GM23338 (cell line): ENCODE measurements around the gene PRUNE1. TPM values are rescaled to one million over a fixed set of nuclear protein-coding genes. Genes with fewer than 3 reads are reported as not detected.
A peak's percentile ranks its signal among the peaks of the same experiment; 100 is the strongest.

Source experiments
- ATAC-seq: fragments of 200-7000 bp; cut with Tn5 transposase; 3 replicates; pipeline ENCODE4 v1.9.1; 2020
- DNase-seq: peaks from one replicate; pipeline ENCODE4 v3.0.0-alpha.2; 2015; ENCODE audit warnings: low spot score
- H2AFZ ChIP-seq: fragments of 200-600 bp; sonication (generic); 2 replicates; pipeline ENCODE4 v1.8.0; 2016; ENCODE audit warnings: antibody characterized with exemption, mild to moderate bottlenecking, moderate library complexity
- H3F3A ChIP-seq: fragments of 200-600 bp; sonication (generic); replicated peaks from 2 replicates; pipeline ENCODE4 v1.8.0; 2017; ENCODE audit warnings: antibody characterized with exemption, mixed run types, low read depth
- H3K27ac ChIP-seq: fragments of 200-600 bp; sonication (generic); 2 replicates; pipeline ENCODE4 v1.6.1; 2016; ENCODE audit warnings: low read depth
- H3K27me3 ChIP-seq: fragments of 200-600 bp; sonication (generic); 2 replicates; pipeline ENCODE4 v1.8.0; 2016; ENCODE audit warnings: mild to moderate bottlenecking, mixed run types, moderate library complexity; ENCODE audit not compliant: insufficient read depth
- H3K36me3 ChIP-seq: fragments of 200-600 bp; sonication (generic); 2 replicates; pipeline ENCODE4 v1.8.0; 2016; ENCODE audit warnings: mild to moderate bottlenecking; ENCODE audit not compliant: insufficient read depth
- H3K4me1 ChIP-seq: fragments of 200-600 bp; sonication (generic); 2 replicates; pipeline ENCODE4 v1.8.0; 2016; ENCODE audit warnings: mild to moderate bottlenecking, moderate library complexity; ENCODE audit not compliant: insufficient read depth
- H3K4me2 ChIP-seq: fragments of 200-600 bp; sonication (generic); 2 replicates; pipeline ENCODE4 v1.7.1; 2017; ENCODE audit warnings: mixed run types
- H3K4me3 ChIP-seq: fragments of 200-600 bp; sonication (generic); 2 replicates; pipeline ENCODE4 v1.6.1; 2016; ENCODE audit warnings: mixed run types
- H3K79me2 ChIP-seq: fragments of 200-600 bp; sonication (generic); replicated peaks from 2 replicates; pipeline ENCODE4 v1.8.0; 2017; ENCODE audit warnings: mild to moderate bottlenecking; ENCODE audit not compliant: insufficient read depth
- H3K9me2 ChIP-seq: fragments of 200-600 bp; sonication (generic); 2 replicates; pipeline ENCODE4 v1.8.0; 2017; ENCODE audit not compliant: insufficient read depth
- H4K20me1 ChIP-seq: fragments of 200-600 bp; sonication (generic); replicated peaks from 2 replicates; pipeline ENCODE4 v1.8.0; 2017; ENCODE audit warnings: mild to moderate bottlenecking; ENCODE audit not compliant: insufficient read depth
- H3K27ac Mint-ChIP-seq: 2 replicates; pipeline ENCODE4 v1.8.0; 2020; ENCODE audit warnings: inconsistent platforms, mild to moderate bottlenecking, moderate library complexity, mixed read lengths
- H3K27me3 Mint-ChIP-seq: 3 replicates; pipeline ENCODE4 v1.8.0; 2022; ENCODE audit warnings: low read depth, mild to moderate bottlenecking, moderate library complexity, mixed read lengths, inconsistent platforms; ENCODE audit not compliant: insufficient read depth, poor library complexity
- H3K36me3 Mint-ChIP-seq: 3 replicates; pipeline ENCODE4 v1.8.0; 2021; ENCODE audit warnings: low read depth, mild to moderate bottlenecking, inconsistent platforms, moderate library complexity, mixed read lengths
- H3K4me1 Mint-ChIP-seq: 3 replicates; pipeline ENCODE4 v1.8.0; 2020; ENCODE audit warnings: mild to moderate bottlenecking, inconsistent platforms, mixed read lengths
- H3K4me3 Mint-ChIP-seq: 3 replicates; pipeline ENCODE4 v1.8.0; 2021; ENCODE audit warnings: moderate library complexity, mild to moderate bottlenecking, inconsistent platforms, mixed read lengths
- H3K9me3 Mint-ChIP-seq: 3 replicates; pipeline ENCODE4 v1.8.0; 2020; ENCODE audit warnings: moderate library complexity, mild to moderate bottlenecking, inconsistent platforms, mixed read lengths
- CREB1 ChIP-seq: fragments of 250-450 bp; sonication (Bioruptor Pico); IDR thresholded peaks from 2 replicates; pipeline ENCODE4 v1.5.0; 2020; ENCODE audit warnings: low read depth, mild to moderate bottlenecking, moderate library complexity
- JUNB ChIP-seq: IDR thresholded peaks from one replicate; pipeline ENCODE4 v1.6.1; 2016; ENCODE audit warnings: antibody characterized with exemption; ENCODE audit not compliant: unreplicated experiment
- POLR2AphosphoS5 ChIP-seq: IDR thresholded peaks from 2 replicates; pipeline ENCODE4 v1.6.1; 2016; ENCODE audit warnings: antibody characterized with exemption, low read depth
- STAT1 ChIP-seq: IDR thresholded peaks from one replicate; pipeline ENCODE4 v1.6.1; 2016; ENCODE audit warnings: antibody characterized with exemption; ENCODE audit not compliant: unreplicated experiment
- ZNF331 ChIP-seq: fragments of 250-450 bp; sonication (Bioruptor Pico); IDR thresholded peaks from 2 replicates; pipeline ENCODE4 v1.5.0; 2020; ENCODE audit warnings: low read depth, mild to moderate bottlenecking, moderate library complexity
- polyA plus RNA-seq: library from polyadenylated mRNA; unstranded; fragments of >200 nt; fragmentation: Nextera tagmentation; extraction: Ambion mirVana; gene quantifications from 2 replicates; pipeline ENCODE4 v1.2.1, GENCODE V29; 2016
- total RNA-seq: library from RNA; depleted of rRNA; stranded (reverse); fragments of >200 nt; shearing (Covaris generic); gene quantifications from 2 replicates; pipeline ENCODE4 v1.2.3, GENCODE V29; 2014
- TF ChIP-seq, protein P1 (sequence below), 2 experiments: fragments of 200-600 bp in 1 of 2; sonication (generic) in 1 of 2; conservative IDR thresholded peaks; 2 replicates each; pipeline versions ENCODE4 v1.5.1 to v1.6.1; 2016 to 2017; ENCODE audit warnings: antibody characterized with exemption in 2 of 2, low read depth in 2 of 2, mild to moderate bottlenecking in 2 of 2, moderate library complexity in 1 of 2
- TF ChIP-seq, protein P2 (sequence below): IDR thresholded peaks from one replicate; pipeline ENCODE4 v1.6.1; 2018; ENCODE audit warnings: antibody characterized with exemption; ENCODE audit not compliant: unreplicated experiment
- TF ChIP-seq, protein P3 (sequence below): IDR thresholded peaks from 2 replicates; pipeline ENCODE4 v1.6.1; 2016; ENCODE audit warnings: antibody characterized with exemption

PRUNE1 gene
- total and polyA plus RNA-seq, 2 experiments from 2014 or later, result 14.7 to 33.2 TPM

DNA sequence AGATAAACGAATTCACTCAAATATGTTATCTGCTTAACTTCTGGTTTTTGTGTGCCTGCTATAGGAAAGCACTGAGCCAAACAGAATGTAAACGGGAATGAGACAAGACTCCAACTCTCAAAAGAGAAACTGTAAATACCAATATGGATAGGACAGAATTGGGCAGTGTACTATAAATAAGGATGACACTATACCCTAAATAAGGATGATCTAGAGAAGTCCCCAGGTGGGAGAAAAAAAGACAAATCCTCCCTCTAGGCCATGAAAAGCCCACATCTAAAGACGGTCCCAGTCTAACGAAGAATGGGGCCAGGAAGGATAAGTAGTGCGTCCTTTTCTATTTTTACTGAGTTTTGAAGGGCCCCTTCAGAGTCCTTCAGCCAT lies 60.8 kb downstream of the PRUNE1 start:
- peak overlapping the region; percentile 97 for H3K4me3 Mint-ChIP-seq
- H3K36me3 ChIP-seq, result 0 out of 2 replicates have a peak, but pooled peaks cover 2% of the 10 kb centered on the region
- peaks cover 32% of the 10 kb centered on the region for H3K36me3 Mint-ChIP-seq
- peaks cover 21% of the 10 kb centered on the region for H3K79me2 ChIP-seq
- H3K27ac Mint-ChIP-seq, result no peak overlapping the region
- peaks cover 28% of the 10 kb centered on the region for H3F3A ChIP-seq
- no peak overlapping the region for H2AFZ ChIP-seq
- no peaks in the 10 kb centered on the region for H3K9me3 Mint-ChIP-seq
- peak overlapping the region; percentile 95; the same call in 1 of the 2 replicates for H3K4me2 ChIP-seq
- peaks cover 14% of the 10 kb centered on the region for H3K4me1 Mint-ChIP-seq
- 0 out of 2 replicates have a peak overlapping the region, but pooled peaks have one; percentile 92 for H3K4me3 ChIP-seq
- ATAC-seq (no peak), DNase-seq (no peak)
- no peaks in the 10 kb centered on the region for H3K27me3 ChIP-seq
- peaks cover 13% of the 10 kb centered on the region for H3K27me3 Mint-ChIP-seq
- H3K9me2 ChIP-seq, result no peaks in the 10 kb centered on the region
- TF ChIP-seq STAT1 (no peak), CREB1 (no peak)
- peak overlapping the region; percentile 99; the same call in 1 of the 2 replicates for H3K27ac ChIP-seq
- H4K20me1 ChIP-seq, result no peaks in the 10 kb centered on the region
- H3K4me1 ChIP-seq, result peaks cover 6% of the 10 kb centered on the region; the same call in 1 of the 2 replicates

DNA sequence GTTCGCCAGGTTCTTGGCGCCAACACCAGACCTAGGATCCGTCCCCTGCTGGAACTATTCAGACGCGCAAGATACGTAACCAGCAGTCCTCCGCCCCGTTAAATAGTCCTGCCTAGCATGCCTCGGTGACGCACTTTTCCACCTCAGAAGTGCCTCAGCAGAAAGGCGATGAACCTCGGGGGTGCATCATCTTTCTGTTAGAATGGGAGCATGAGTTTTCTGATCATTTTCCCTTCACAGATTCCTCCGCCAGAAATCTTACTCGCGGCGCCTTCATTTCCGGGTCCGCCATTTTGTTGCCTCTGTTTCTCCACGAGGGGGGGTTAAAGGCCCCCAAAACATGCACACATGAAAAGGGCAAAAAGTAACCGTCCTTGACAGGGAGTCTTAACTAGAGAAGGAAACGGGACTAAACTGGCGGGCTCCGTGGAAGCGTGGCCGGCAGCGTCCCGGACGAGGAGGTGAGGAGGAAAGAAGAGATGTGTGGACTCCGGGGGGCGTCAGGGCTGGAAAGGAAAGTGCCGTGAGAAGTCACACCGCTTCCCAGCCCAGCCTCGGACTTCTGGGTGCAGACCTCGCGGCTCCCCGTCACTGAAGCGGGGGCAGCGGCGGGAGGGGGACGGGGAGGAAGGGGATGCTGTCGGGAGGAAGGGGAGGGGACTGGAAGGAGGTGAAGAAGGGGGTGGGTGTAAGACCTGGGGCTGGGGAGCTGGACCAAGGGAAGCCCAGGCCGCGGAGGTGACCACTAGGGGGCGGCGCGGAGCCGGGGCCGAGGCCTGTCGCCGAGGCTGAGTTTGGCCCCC lies 62.4 kb downstream of the PRUNE1 start, which contains the start of gene GABPB2:
TSS of gene GABPB2 (plus strand) at position 288 of the 803 bp plus-strand sequence. CDS start 17,429 bp downstream, outside the sequence.
- Histone ChIP-seq H3K27ac (peak within 1 kb of the TSS; percentile 99), H3K79me2 (peaks cover 10% of the 10 kb centered on the region; the same call in 1 of the 2 replicates), H3K36me3 (0 out of 2 replicates have a peak, but pooled peaks cover 2% of the 10 kb centered on the region), H2AFZ (peak within 1 kb of the TSS; percentile 72), H3K4me1 (peaks cover 5% of the 10 kb centered on the region; the same call in 1 of the 2 replicates), H3K4me3 (peak within 1 kb of the TSS; percentile 92), H4K20me1 (no peaks in the 10 kb centered on the region), H3F3A (peaks cover 28% of the 10 kb centered on the region), H3K4me2 (peak within 1 kb of the TSS; percentile 95), H3K27me3 (no peaks in the 10 kb centered on the region), H3K9me2 (no peaks in the 10 kb centered on the region)
- peak; percentile 93 for ATAC-seq
- Mint-ChIP-seq H3K27me3 (peaks cover 15% of the 10 kb centered on the region), H3K27ac (peak within 1 kb of the TSS; percentile 99), H3K9me3 (no peaks in the 10 kb centered on the region), H3K4me3 (peak within 1 kb of the TSS; percentile 97), H3K4me1 (peaks cover 7% of the 10 kb centered on the region), H3K36me3 (peaks cover 25% of the 10 kb centered on the region)
- peak; percentile 97 for DNase-seq
- TF ChIP-seq ZNF331 (CRISPR knock-in tag), result no peak
- peak; percentile 64 for TF ChIP-seq POLR2AphosphoS5
- TF ChIP-seq CREB1, result peak; percentile 92
- TF ChIP-seq, protein P1, sequence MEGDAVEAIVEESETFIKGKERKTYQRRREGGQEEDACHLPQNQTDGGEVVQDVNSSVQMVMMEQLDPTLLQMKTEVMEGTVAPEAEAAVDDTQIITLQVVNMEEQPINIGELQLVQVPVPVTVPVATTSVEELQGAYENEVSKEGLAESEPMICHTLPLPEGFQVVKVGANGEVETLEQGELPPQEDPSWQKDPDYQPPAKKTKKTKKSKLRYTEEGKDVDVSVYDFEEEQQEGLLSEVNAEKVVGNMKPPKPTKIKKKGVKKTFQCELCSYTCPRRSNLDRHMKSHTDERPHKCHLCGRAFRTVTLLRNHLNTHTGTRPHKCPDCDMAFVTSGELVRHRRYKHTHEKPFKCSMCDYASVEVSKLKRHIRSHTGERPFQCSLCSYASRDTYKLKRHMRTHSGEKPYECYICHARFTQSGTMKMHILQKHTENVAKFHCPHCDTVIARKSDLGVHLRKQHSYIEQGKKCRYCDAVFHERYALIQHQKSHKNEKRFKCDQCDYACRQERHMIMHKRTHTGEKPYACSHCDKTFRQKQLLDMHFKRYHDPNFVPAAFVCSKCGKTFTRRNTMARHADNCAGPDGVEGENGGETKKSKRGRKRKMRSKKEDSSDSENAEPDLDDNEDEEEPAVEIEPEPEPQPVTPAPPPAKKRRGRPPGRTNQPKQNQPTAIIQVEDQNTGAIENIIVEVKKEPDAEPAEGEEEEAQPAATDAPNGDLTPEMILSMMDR (conservative IDR thresholded peaks at IDR 0.05; ENCODE audit: low read depth in 2 of 2), result peak; percentile 77 to 89

DNA sequence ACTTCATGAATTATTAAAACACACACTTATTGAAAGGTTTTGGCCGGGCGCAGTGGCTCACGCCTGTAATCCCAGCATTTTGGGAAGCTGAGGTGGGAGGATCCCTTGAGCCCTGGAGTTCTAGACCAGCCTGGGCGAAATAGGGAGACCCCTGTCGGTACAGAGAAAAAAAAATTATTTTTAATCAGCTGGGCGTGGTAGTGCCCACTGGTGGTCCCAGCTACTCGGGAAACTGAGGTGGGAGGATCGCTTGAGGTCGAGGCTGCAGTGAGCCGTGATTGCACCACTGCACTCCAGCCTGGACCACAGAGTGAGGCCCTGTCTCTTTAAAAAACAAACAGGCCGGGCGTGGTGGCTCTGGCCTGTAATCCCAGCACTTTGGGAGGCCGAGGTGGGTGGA lies 64.0 kb downstream of the PRUNE1 start:
- Histone ChIP-seq H3K4me2 (no peak overlapping the region), H3K27me3 (no peaks in the 10 kb centered on the region)
- peaks cover 16% of the 10 kb centered on the region; the same call in 2 of the 3 replicates for H3K36me3 Mint-ChIP-seq
- TF ChIP-seq, protein P2, sequence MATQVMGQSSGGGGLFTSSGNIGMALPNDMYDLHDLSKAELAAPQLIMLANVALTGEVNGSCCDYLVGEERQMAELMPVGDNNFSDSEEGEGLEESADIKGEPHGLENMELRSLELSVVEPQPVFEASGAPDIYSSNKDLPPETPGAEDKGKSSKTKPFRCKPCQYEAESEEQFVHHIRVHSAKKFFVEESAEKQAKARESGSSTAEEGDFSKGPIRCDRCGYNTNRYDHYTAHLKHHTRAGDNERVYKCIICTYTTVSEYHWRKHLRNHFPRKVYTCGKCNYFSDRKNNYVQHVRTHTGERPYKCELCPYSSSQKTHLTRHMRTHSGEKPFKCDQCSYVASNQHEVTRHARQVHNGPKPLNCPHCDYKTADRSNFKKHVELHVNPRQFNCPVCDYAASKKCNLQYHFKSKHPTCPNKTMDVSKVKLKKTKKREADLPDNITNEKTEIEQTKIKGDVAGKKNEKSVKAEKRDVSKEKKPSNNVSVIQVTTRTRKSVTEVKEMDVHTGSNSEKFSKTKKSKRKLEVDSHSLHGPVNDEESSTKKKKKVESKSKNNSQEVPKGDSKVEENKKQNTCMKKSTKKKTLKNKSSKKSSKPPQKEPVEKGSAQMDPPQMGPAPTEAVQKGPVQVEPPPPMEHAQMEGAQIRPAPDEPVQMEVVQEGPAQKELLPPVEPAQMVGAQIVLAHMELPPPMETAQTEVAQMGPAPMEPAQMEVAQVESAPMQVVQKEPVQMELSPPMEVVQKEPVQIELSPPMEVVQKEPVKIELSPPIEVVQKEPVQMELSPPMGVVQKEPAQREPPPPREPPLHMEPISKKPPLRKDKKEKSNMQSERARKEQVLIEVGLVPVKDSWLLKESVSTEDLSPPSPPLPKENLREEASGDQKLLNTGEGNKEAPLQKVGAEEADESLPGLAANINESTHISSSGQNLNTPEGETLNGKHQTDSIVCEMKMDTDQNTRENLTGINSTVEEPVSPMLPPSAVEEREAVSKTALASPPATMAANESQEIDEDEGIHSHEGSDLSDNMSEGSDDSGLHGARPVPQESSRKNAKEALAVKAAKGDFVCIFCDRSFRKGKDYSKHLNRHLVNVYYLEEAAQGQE, result no peak
- no peak for TF ChIP-seq POLR2AphosphoS5
- TF ChIP-seq, protein P3, sequence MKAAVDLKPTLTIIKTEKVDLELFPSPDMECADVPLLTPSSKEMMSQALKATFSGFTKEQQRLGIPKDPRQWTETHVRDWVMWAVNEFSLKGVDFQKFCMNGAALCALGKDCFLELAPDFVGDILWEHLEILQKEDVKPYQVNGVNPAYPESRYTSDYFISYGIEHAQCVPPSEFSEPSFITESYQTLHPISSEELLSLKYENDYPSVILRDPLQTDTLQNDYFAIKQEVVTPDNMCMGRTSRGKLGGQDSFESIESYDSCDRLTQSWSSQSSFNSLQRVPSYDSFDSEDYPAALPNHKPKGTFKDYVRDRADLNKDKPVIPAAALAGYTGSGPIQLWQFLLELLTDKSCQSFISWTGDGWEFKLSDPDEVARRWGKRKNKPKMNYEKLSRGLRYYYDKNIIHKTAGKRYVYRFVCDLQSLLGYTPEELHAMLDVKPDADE, result no peak
- TF ChIP-seq, protein P1 (conservative IDR thresholded peaks at IDR 0.05; ENCODE audit: low read depth in 2 of 2), result peak; percentile 46 to 49
- TF ChIP-seq JUNB, result no peak

More for the DNA sequence above, 64.0 kb downstream of the PRUNE1 start:
- Histone ChIP-seq H3K36me3 (0 out of 2 replicates have a peak, but pooled peaks cover 2% of the 10 kb centered on the region), H3K9me2 (no peaks in the 10 kb centered on the region), H3K4me3 (no peak overlapping the region), H3K4me1 (peaks cover 5% of the 10 kb centered on the region; the same call in 1 of the 2 replicates), H3F3A (peaks cover 26% of the 10 kb centered on the region), H4K20me1 (no peaks in the 10 kb centered on the region), H3K27ac (no peak overlapping the region; the same call in 1 of the 2 replicates), H3K79me2 (0 out of 2 replicates have a peak, but pooled peaks cover 4% of the 10 kb centered on the region), H2AFZ (no peak overlapping the region)
- ATAC-seq (no peak), DNase-seq (peak; percentile 37)
- Mint-ChIP-seq H3K27ac (peak overlapping the region; percentile 83; the same call in 1 of the 2 replicates), H3K9me3 (no peaks in the 10 kb centered on the region), H3K4me1 (peaks cover 7% of the 10 kb centered on the region), H3K4me3 (no peak overlapping the region), H3K27me3 (peaks cover 15% of the 10 kb centered on the region)
